Naive B cell (primary cell): Measurements from ENCODE around the gene AHRR. TPM values are rescaled to one million over a fixed set of nuclear protein-coding genes. Genes with fewer than 3 reads are reported as not detected.

Experiments used
- ATAC-seq, 2 donors: fragments of 150-1000 bp; cut with Tn5 transposase; 2 replicates each; pipeline ENCODE4 v1.10.0; 2021; ENCODE audit warnings: low read depth in 2 of 2, mild to moderate bottlenecking in 2 of 2, moderate library complexity in 2 of 2
- DNase-seq: peaks from one replicate; pipeline ENCODE4 v3.0.0; 2022
- H3K27ac Mint-ChIP-seq, 6 donors: one replicate each; pipeline ENCODE4 v1.8.0; 2020 to 2022; ENCODE audit warnings: mild to moderate bottlenecking in 6 of 6, mixed read lengths in 6 of 6, moderate library complexity in 5 of 6, inconsistent platforms in 2 of 6
- H3K27me3 Mint-ChIP-seq, 3 donors: one replicate each; pipeline ENCODE4 v1.8.0; 2021 to 2022; ENCODE audit warnings: mixed read lengths in 3 of 3, mild to moderate bottlenecking in 1 of 3
- H3K36me3 Mint-ChIP-seq, 2 donors: one replicate each; pipeline ENCODE4 v1.8.0; 2020 to 2022; ENCODE audit warnings: mixed read lengths in 2 of 2, inconsistent platforms in 1 of 2, mild to moderate bottlenecking in 1 of 2
- H3K4me1 Mint-ChIP-seq, 3 donors: one replicate each; pipeline ENCODE4 v1.8.0; 2020 to 2022; ENCODE audit warnings: mixed read lengths in 3 of 3, inconsistent platforms in 1 of 3, mild to moderate bottlenecking in 1 of 3, moderate library complexity in 1 of 3
- H3K4me3 Mint-ChIP-seq, 8 donors: one replicate each; pipeline ENCODE4 v1.8.0; 2020 to 2022; ENCODE audit warnings: mild to moderate bottlenecking in 8 of 8, mixed read lengths in 8 of 8, moderate library complexity in 8 of 8, inconsistent platforms in 2 of 8
- H3K9me3 Mint-ChIP-seq, 7 donors: one replicate each; pipeline ENCODE4 v1.8.0; 2020 to 2022; ENCODE audit warnings: mixed read lengths in 7 of 7, mild to moderate bottlenecking in 5 of 7, inconsistent platforms in 2 of 7, moderate library complexity in 1 of 7
- polyA plus RNA-seq, 6 donors: library from polyadenylated mRNA; unstranded; fragments of 300-500 nt; fragmentation: Illumina TruSeq; gene quantifications; one replicate each; pipeline ENCODE4 v1.2.3, GENCODE V29; 2021; ENCODE audit warnings: low read depth in 6 of 6

The AHRR gene
- polyA plus RNA-seq, 6 donors from 2014 or later = 0.09 TPM; not detected in 5

GRCh38 chr5:460273-460625 is 138.7 kb downstream of the AHRR start:
- Mint-ChIP-seq H3K4me1 (peaks cover 8 to 21% (median 9%) of the 10 kb centered on the region in 3 donors), H3K36me3 (peaks cover 30 to 37% of the 10 kb centered on the region in 2 donors)
- no peak for DNase-seq

GRCh38 chr5:462051-462481 is 140.6 kb downstream of the AHRR start:
- H3K27ac Mint-ChIP-seq = peak overlapping the region in 3 of 6 donors; percentile 61 to 90 (median 89)

More at GRCh38 chr5:460273-460625, 138.7 kb downstream of the AHRR start:
- Mint-ChIP-seq H3K4me3 (no peak overlapping the region), H3K27ac (peak overlapping the region in 2 of 6 donors; percentile 3 to 66), H3K27me3 (no peaks in the 10 kb centered on the region), H3K9me3 (peaks cover 0 to 4% (median 0%) of the 10 kb centered on the region in 7 donors)
- ATAC-seq = no peak

GRCh38 chr5:463301-463700 is 141.8 kb downstream of the AHRR start:
- Mint-ChIP-seq H3K27me3 (no peaks in the 10 kb centered on the region), H3K9me3 (peaks cover 0 to 4% (median 0%) of the 10 kb centered on the region in 7 donors), H3K4me3 (no peak overlapping the region), H3K27ac (peak overlapping the region; percentile 74 to 97 (median 92)), H3K4me1 (peaks cover 8 to 27% (median 11%) of the 10 kb centered on the region in 3 donors), H3K36me3 (peaks cover 25 to 33% of the 10 kb centered on the region in 2 donors)
- no peak for DNase-seq
- no peak for ATAC-seq

More at GRCh38 chr5:462051-462481, 140.6 kb downstream of the AHRR start:
- ATAC-seq (no peak), DNase-seq (no peak)
- peaks cover 8 to 27% (median 11%) of the 10 kb centered on the region in 3 donors for H3K4me1 Mint-ChIP-seq
- H3K4me3 Mint-ChIP-seq = no peak overlapping the region
- H3K9me3 Mint-ChIP-seq = peaks cover 0 to 4% (median 0%) of the 10 kb centered on the region in 7 donors
- peaks cover 30 to 37% of the 10 kb centered on the region in 2 donors for H3K36me3 Mint-ChIP-seq
- H3K27me3 Mint-ChIP-seq = no peaks in the 10 kb centered on the region

GRCh38 chr5:463952-464351 is 142.4 kb downstream of the AHRR start:
- peak; percentile 95 to 96 for ATAC-seq
- peaks cover 0 to 4% (median 0%) of the 10 kb centered on the region in 7 donors for H3K9me3 Mint-ChIP-seq
- H3K36me3 Mint-ChIP-seq = peaks cover 22 to 31% of the 10 kb centered on the region in 2 donors
- DNase-seq = peak; percentile 85
- peaks cover 8 to 27% (median 11%) of the 10 kb centered on the region in 3 donors for H3K4me1 Mint-ChIP-seq
- H3K27ac Mint-ChIP-seq = peak overlapping the region; percentile 74 to 97 (median 94)
- H3K27me3 Mint-ChIP-seq = no peaks in the 10 kb centered on the region
- peak overlapping the region; percentile 15 to 71 (median 56) for H3K4me3 Mint-ChIP-seq

- no peak for DNase-seq
- Mint-ChIP-seq H3K9me3 (peaks cover 0 to 4% (median 0%) of the 10 kb centered on the region in 7 donors), H3K27me3 (no peaks in the 10 kb centered on the region), H3K36me3 (peaks cover 20 to 26% of the 10 kb centered on the region in 2 donors), H3K27ac (peak overlapping the region; percentile 74 to 97 (median 94)), H3K4me3 (peak overlapping the region; percentile 15 to 71 (median 56)), H3K4me1 (peaks cover 8 to 32% (median 11%) of the 10 kb centered on the region in 3 donors)
- ATAC-seq = no peak
Measured at GRCh38 chr5:464446-464842, 142.9 kb downstream of the AHRR start.

GRCh38 chr5:464843-465590 is 143.5 kb downstream of the AHRR start:
- H3K4me1 Mint-ChIP-seq = peaks cover 6 to 38% (median 15%) of the 10 kb centered on the region in 3 donors
- no peak for DNase-seq
- peaks cover 14 to 21% of the 10 kb centered on the region in 2 donors for H3K36me3 Mint-ChIP-seq
- H3K9me3 Mint-ChIP-seq = peaks cover 0 to 4% (median 0%) of the 10 kb centered on the region in 7 donors
- ATAC-seq = no peak
- no peak overlapping the region for H3K4me3 Mint-ChIP-seq
- peak overlapping the region in 1 of 6 donors; percentile 42 for H3K27ac Mint-ChIP-seq
- H3K27me3 Mint-ChIP-seq = no peaks in the 10 kb centered on the region

- no peak for DNase-seq
- no peaks in the 10 kb centered on the region for H3K27me3 Mint-ChIP-seq
Measured at GRCh38 chr5:465591-466403, 144.3 kb downstream of the AHRR start.

GRCh38 chr5:466661-467310 is 145.3 kb downstream of the AHRR start:
- no peak for ATAC-seq
- peaks cover 7 to 13% of the 10 kb centered on the region in 2 donors for H3K36me3 Mint-ChIP-seq
- H3K4me1 Mint-ChIP-seq = peaks cover 14 to 53% (median 33%) of the 10 kb centered on the region in 3 donors
- peaks cover 0 to 4% (median 0%) of the 10 kb centered on the region in 7 donors for H3K9me3 Mint-ChIP-seq
- H3K27me3 Mint-ChIP-seq = no peaks in the 10 kb centered on the region
- DNase-seq = no peak
- H3K27ac Mint-ChIP-seq = no peak overlapping the region
- peak overlapping the region in 2 of 8 donors; percentile 6 to 43 for H3K4me3 Mint-ChIP-seq

More at GRCh38 chr5:465591-466403, 144.3 kb downstream of the AHRR start:
- Mint-ChIP-seq H3K36me3 (peaks cover 9 to 18% of the 10 kb centered on the region in 2 donors), H3K27ac (peak overlapping the region in 1 of 6 donors; percentile 88), H3K4me1 (peaks cover 6 to 43% (median 23%) of the 10 kb centered on the region in 3 donors), H3K9me3 (peaks cover 0 to 4% (median 0%) of the 10 kb centered on the region in 7 donors), H3K4me3 (no peak overlapping the region)
- ATAC-seq = no peak

- Mint-ChIP-seq H3K27ac (no peak overlapping the region), H3K9me3 (peaks cover 0 to 4% (median 0%) of the 10 kb centered on the region in 7 donors), H3K4me3 (no peak overlapping the region), H3K4me1 (peaks cover 18 to 54% (median 36%) of the 10 kb centered on the region in 3 donors), H3K36me3 (peaks cover 0 to 5% of the 10 kb centered on the region in 2 donors), H3K27me3 (no peaks in the 10 kb centered on the region)
- ATAC-seq (no peak), DNase-seq (no peak)
Measured at GRCh38 chr5:468401-468800, 146.9 kb downstream of the AHRR start.

GRCh38 chr5:469752-470483 is 148.4 kb downstream of the AHRR start:
- Mint-ChIP-seq H3K27ac (no peak overlapping the region), H3K9me3 (no peaks in the 10 kb centered on the region), H3K36me3 (no peaks in the 10 kb centered on the region), H3K4me3 (peak overlapping the region in 6 of 8 donors; percentile 9 to 87 (median 26)), H3K27me3 (peaks cover 0 to 11% (median 8%) of the 10 kb centered on the region in 3 donors), H3K4me1 (peaks cover 17 to 45% (median 30%) of the 10 kb centered on the region in 3 donors)
- no peak for ATAC-seq
- DNase-seq = no peak

- H3K27me3 Mint-ChIP-seq = peaks cover 0 to 23% (median 19%) of the 10 kb centered on the region in 3 donors
- H3K9me3 Mint-ChIP-seq = no peaks in the 10 kb centered on the region
- no peaks in the 10 kb centered on the region for H3K36me3 Mint-ChIP-seq
- H3K27ac Mint-ChIP-seq = peak overlapping the region in 3 of 6 donors; percentile 69 to 84 (median 82)
- H3K4me3 Mint-ChIP-seq = peak overlapping the region; percentile 79 to 91 (median 82)
- peak; percentile 18 for DNase-seq
- ATAC-seq = peak in 1 of 2 donors; percentile 13
- peaks cover 21 to 38% (median 30%) of the 10 kb centered on the region in 3 donors for H3K4me1 Mint-ChIP-seq
Measured at GRCh38 chr5:470961-471749, 149.6 kb downstream of the AHRR start.

GRCh38 chr5:471750-472058 is 150.2 kb downstream of the AHRR start:
- ATAC-seq = no peak
- no peaks in the 10 kb centered on the region for H3K9me3 Mint-ChIP-seq

More at GRCh38 chr5:471750-472058, 150.2 kb downstream of the AHRR start:
- no peaks in the 10 kb centered on the region for H3K36me3 Mint-ChIP-seq
- peak overlapping the region; percentile 79 to 91 (median 82) for H3K4me3 Mint-ChIP-seq
- peaks cover 0 to 29% (median 25%) of the 10 kb centered on the region in 3 donors for H3K27me3 Mint-ChIP-seq
- peak overlapping the region; percentile 33 to 82 (median 63) for H3K27ac Mint-ChIP-seq
- peaks cover 21 to 43% (median 27%) of the 10 kb centered on the region in 3 donors for H3K4me1 Mint-ChIP-seq
- DNase-seq = no peak
